HS-5 (cell line): Measurements from ENCODE around the gene NPSR1.
A peak's percentile ranks its signal among the peaks of the same experiment; 100 is the strongest.
"Not testable (repeated sequence)": the region's sequence is repeated elsewhere in the genome, so short reads cannot be mapped to it uniquely, and the experiment has no call there.

ENCODE experiments used
- DNase-seq: peaks from one replicate; pipeline ENCODE4 v3.0.0-alpha.2; 2012; ENCODE audit warnings: low read depth

NPSR1 gene

GRCh38 chr7:34758111-34758601 is 100.1 kb downstream of the NPSR1 start:
- DNase-seq = no peak

- DNase-seq = peak; percentile 18
These were observed 101.6 kb downstream of the NPSR1 start for GRCh38 chr7:34759477-34760125.

- no peak for DNase-seq
These were observed 102.3 kb downstream of the NPSR1 start for GRCh38 chr7:34760271-34760670.

- DNase-seq = no peak
These were observed 103.2 kb downstream of the NPSR1 start for GRCh38 chr7:34761206-34761605.

GRCh38 chr7:34761627-34762026 is 103.6 kb downstream of the NPSR1 start:
- DNase-seq = no peak

GRCh38 chr7:34762764-34763163 is 104.7 kb downstream of the NPSR1 start:
- peak; percentile 20 for DNase-seq

GRCh38 chr7:34772296-34772938 is 114.4 kb downstream of the NPSR1 start:
- no peak for DNase-seq

- no peak for DNase-seq
These were observed 118.8 kb downstream of the NPSR1 start for GRCh38 chr7:34776748-34777358.

- no peak for DNase-seq
These were observed 122.5 kb downstream of the NPSR1 start for GRCh38 chr7:34780546-34780945.

- DNase-seq = no peak
These were observed 129.6 kb downstream of the NPSR1 start for GRCh38 chr7:34787586-34787985.

- DNase-seq = no peak
These were observed 148.8 kb downstream of the NPSR1 start for GRCh38 chr7:34806831-34807230.

GRCh38 chr7:34807548-34808340 is 149.7 kb downstream of the NPSR1 start:
- DNase-seq = no peak

- not testable (repeated sequence) for DNase-seq
These were observed 156.3 kb downstream of the NPSR1 start for GRCh38 chr7:34814203-34814842.

GRCh38 chr7:34821932-34822558 is 164.0 kb downstream of the NPSR1 start:
- DNase-seq = no peak

GRCh38 chr7:34823650-34824258 is 165.7 kb downstream of the NPSR1 start:
- peak; percentile 19 for DNase-seq

- DNase-seq = no peak
These were observed 167.2 kb downstream of the NPSR1 start for GRCh38 chr7:34825221-34825620.

- DNase-seq = no peak
These were observed 172.4 kb downstream of the NPSR1 start for GRCh38 chr7:34830390-34830789.

GRCh38 chr7:34831436-34831835 is 173.4 kb downstream of the NPSR1 start:
- no peak for DNase-seq

GRCh38 chr7:34832020-34832419 is 174.0 kb downstream of the NPSR1 start:
- no peak for DNase-seq

GRCh38 chr7:34835901-34836600 is 178.0 kb downstream of the NPSR1 start:
- DNase-seq = no peak
